Measurements from ENCODE around the gene BOK.
"Not testable (repeated sequence)": the region's sequence is repeated elsewhere in the genome, so short reads cannot be mapped to it uniquely, and the experiment has no call there.

Gene BOK

GRCh38 chr2:241563981-241564595 lies 5.5 kb downstream of the BOK start:
- H3K36me3 ChIP-seq (ENCODE audit: control insufficient read depth in 2 of 2, insufficient read depth in 2 of 2, low read length in 2 of 2) = no peaks in the 10 kb centered on the region
- H3K4me1 ChIP-seq (ENCODE audit: control insufficient read depth in 2 of 2, insufficient read depth in 2 of 2, low read length in 2 of 2) = peaks cover 3 to 10% of the 10 kb centered on the region in 2 donors
- H3K9ac ChIP-seq (ENCODE audit: low read depth in 1 of 2, low read length in 2 of 2) = no peak overlapping the region
- no peaks in the 10 kb centered on the region for H3K27me3 ChIP-seq (ENCODE audit: control insufficient read depth in 2 of 2, insufficient read depth in 2 of 2, low read length in 2 of 2)
- no peak overlapping the region for H3K4me3 ChIP-seq (ENCODE audit: low read length in 2 of 2)
- no peaks in the 10 kb centered on the region for H3K9me3 ChIP-seq (ENCODE audit: control insufficient read depth in 2 of 2, low read length in 2 of 2)
- peak overlapping the region in 1 of 2 donors; percentile 16 for H3K27ac ChIP-seq (ENCODE audit: low read depth in 2 of 2, low read length in 2 of 2)

GRCh38 chr2:241564596-241565410 lies 6.3 kb downstream of the BOK start:
- Histone ChIP-seq H3K36me3 (ENCODE audit: control insufficient read depth in 2 of 2, insufficient read depth in 2 of 2, low read length in 2 of 2) (no peaks in the 10 kb centered on the region), H3K9ac (ENCODE audit: low read depth in 1 of 2, low read length in 2 of 2) (no peak overlapping the region), H3K4me3 (ENCODE audit: low read length in 2 of 2) (no peak overlapping the region), H3K9me3 (ENCODE audit: control insufficient read depth in 2 of 2, low read length in 2 of 2) (no peaks in the 10 kb centered on the region), H3K4me1 (ENCODE audit: control insufficient read depth in 2 of 2, insufficient read depth in 2 of 2, low read length in 2 of 2) (peaks cover under 1 to 5% of the 10 kb centered on the region in 2 donors), H3K27ac (ENCODE audit: low read depth in 2 of 2, low read length in 2 of 2) (no peak overlapping the region), H3K27me3 (ENCODE audit: control insufficient read depth in 2 of 2, insufficient read depth in 2 of 2, low read length in 2 of 2) (no peaks in the 10 kb centered on the region)

- Histone ChIP-seq H3K27ac (ENCODE audit: low read depth in 2 of 2, low read length in 2 of 2) (no peak overlapping the region), H3K4me3 (ENCODE audit: low read length in 2 of 2) (no peak overlapping the region), H3K27me3 (ENCODE audit: control insufficient read depth in 2 of 2, insufficient read depth in 2 of 2, low read length in 2 of 2) (no peaks in the 10 kb centered on the region), H3K9ac (ENCODE audit: low read depth in 1 of 2, low read length in 2 of 2) (no peak overlapping the region), H3K4me1 (ENCODE audit: control insufficient read depth in 2 of 2, insufficient read depth in 2 of 2, low read length in 2 of 2) (peaks cover 0 to 5% of the 10 kb centered on the region in 2 donors), H3K9me3 (ENCODE audit: control insufficient read depth in 2 of 2, low read length in 2 of 2) (no peaks in the 10 kb centered on the region), H3K36me3 (ENCODE audit: control insufficient read depth in 2 of 2, insufficient read depth in 2 of 2, low read length in 2 of 2) (no peaks in the 10 kb centered on the region)
These were observed 6.9 kb downstream of the BOK start for GRCh38 chr2:241565411-241565810.

GRCh38 chr2:241566021-241566420 lies 7.5 kb downstream of the BOK start:
- H3K4me1 ChIP-seq (ENCODE audit: control insufficient read depth in 2 of 2, insufficient read depth in 2 of 2, low read length in 2 of 2); H3K4me3 ChIP-seq (ENCODE audit: low read length in 2 of 2); H3K36me3 ChIP-seq (ENCODE audit: control insufficient read depth in 2 of 2, insufficient read depth in 2 of 2, low read length in 2 of 2); H3K9me3 ChIP-seq (ENCODE audit: control insufficient read depth in 2 of 2, low read length in 2 of 2); H3K27me3 ChIP-seq (ENCODE audit: control insufficient read depth in 2 of 2, insufficient read depth in 2 of 2, low read length in 2 of 2); H3K9ac ChIP-seq (ENCODE audit: low read depth in 1 of 2, low read length in 2 of 2); H3K27ac ChIP-seq (ENCODE audit: low read depth in 2 of 2, low read length in 2 of 2): not testable (repeated sequence)

GRCh38 chr2:241566468-241566867 lies 7.9 kb downstream of the BOK start:
- Histone ChIP-seq H3K9me3 (ENCODE audit: control insufficient read depth in 2 of 2, low read length in 2 of 2) (no peaks in the 10 kb centered on the region), H3K9ac (ENCODE audit: low read depth in 1 of 2, low read length in 2 of 2) (no peak overlapping the region), H3K36me3 (ENCODE audit: control insufficient read depth in 2 of 2, insufficient read depth in 2 of 2, low read length in 2 of 2) (no peaks in the 10 kb centered on the region), H3K4me1 (ENCODE audit: control insufficient read depth in 2 of 2, insufficient read depth in 2 of 2, low read length in 2 of 2) (peaks cover 0 to 5% of the 10 kb centered on the region in 2 donors), H3K4me3 (ENCODE audit: low read length in 2 of 2) (no peak overlapping the region), H3K27ac (ENCODE audit: low read depth in 2 of 2, low read length in 2 of 2) (no peak overlapping the region), H3K27me3 (ENCODE audit: control insufficient read depth in 2 of 2, insufficient read depth in 2 of 2, low read length in 2 of 2) (no peaks in the 10 kb centered on the region)

GRCh38 chr2:241567266-241567665 lies 8.7 kb downstream of the BOK start:
- H3K4me3 ChIP-seq (ENCODE audit: low read length in 2 of 2) = not testable (repeated sequence)

GRCh38 chr2:241567776-241568175 lies 9.2 kb downstream of the BOK start:
- H3K27me3 ChIP-seq (ENCODE audit: control insufficient read depth in 2 of 2, insufficient read depth in 2 of 2, low read length in 2 of 2) = no peaks in the 10 kb centered on the region
- no peak overlapping the region for H3K27ac ChIP-seq (ENCODE audit: low read depth in 2 of 2, low read length in 2 of 2)
- H3K4me1 ChIP-seq (ENCODE audit: control insufficient read depth in 2 of 2, insufficient read depth in 2 of 2, low read length in 2 of 2) = peaks cover 0 to 5% of the 10 kb centered on the region in 2 donors
- H3K9ac ChIP-seq (ENCODE audit: low read depth in 1 of 2, low read length in 2 of 2) = no peak overlapping the region
- H3K36me3 ChIP-seq (ENCODE audit: control insufficient read depth in 2 of 2, insufficient read depth in 2 of 2, low read length in 2 of 2) = no peaks in the 10 kb centered on the region
- H3K4me3 ChIP-seq (ENCODE audit: low read length in 2 of 2) = no peak overlapping the region
- H3K9me3 ChIP-seq (ENCODE audit: control insufficient read depth in 2 of 2, low read length in 2 of 2) = no peaks in the 10 kb centered on the region

More at GRCh38 chr2:241567266-241567665, 8.7 kb downstream of the BOK start:
- not testable (repeated sequence) for H3K27me3 ChIP-seq (ENCODE audit: control insufficient read depth in 2 of 2, insufficient read depth in 2 of 2, low read length in 2 of 2); H3K27ac ChIP-seq (ENCODE audit: low read depth in 2 of 2, low read length in 2 of 2); H3K9me3 ChIP-seq (ENCODE audit: control insufficient read depth in 2 of 2, low read length in 2 of 2); H3K4me1 ChIP-seq (ENCODE audit: control insufficient read depth in 2 of 2, insufficient read depth in 2 of 2, low read length in 2 of 2); H3K36me3 ChIP-seq (ENCODE audit: control insufficient read depth in 2 of 2, insufficient read depth in 2 of 2, low read length in 2 of 2); H3K9ac ChIP-seq (ENCODE audit: low read depth in 1 of 2, low read length in 2 of 2)

- no peak overlapping the region for H3K4me3 ChIP-seq (ENCODE audit: low read length in 2 of 2)
- no peak overlapping the region for H3K9ac ChIP-seq (ENCODE audit: low read depth in 1 of 2, low read length in 2 of 2)
- peaks cover 0 to 5% of the 10 kb centered on the region in 2 donors for H3K36me3 ChIP-seq (ENCODE audit: control insufficient read depth in 2 of 2, insufficient read depth in 2 of 2, low read length in 2 of 2)
- H3K27me3 ChIP-seq (ENCODE audit: control insufficient read depth in 2 of 2, insufficient read depth in 2 of 2, low read length in 2 of 2) = no peaks in the 10 kb centered on the region
- no peak overlapping the region for H3K27ac ChIP-seq (ENCODE audit: low read depth in 2 of 2, low read length in 2 of 2)
- peaks cover 0 to 1% of the 10 kb centered on the region in 2 donors for H3K4me1 ChIP-seq (ENCODE audit: control insufficient read depth in 2 of 2, insufficient read depth in 2 of 2, low read length in 2 of 2)
- no peaks in the 10 kb centered on the region for H3K9me3 ChIP-seq (ENCODE audit: control insufficient read depth in 2 of 2, low read length in 2 of 2)
These were observed 10.2 kb downstream of the BOK start for GRCh38 chr2:241568726-241569125.

- H3K9me3 ChIP-seq (ENCODE audit: control insufficient read depth in 2 of 2, low read length in 2 of 2) = no peaks in the 10 kb centered on the region
- no peak overlapping the region for H3K9ac ChIP-seq (ENCODE audit: low read depth in 1 of 2, low read length in 2 of 2)
- H3K4me3 ChIP-seq (ENCODE audit: low read length in 2 of 2) = no peak overlapping the region
- peaks cover 0 to 6% of the 10 kb centered on the region in 2 donors for H3K36me3 ChIP-seq (ENCODE audit: control insufficient read depth in 2 of 2, insufficient read depth in 2 of 2, low read length in 2 of 2)
- H3K27me3 ChIP-seq (ENCODE audit: control insufficient read depth in 2 of 2, insufficient read depth in 2 of 2, low read length in 2 of 2) = no peaks in the 10 kb centered on the region
- no peak overlapping the region for H3K27ac ChIP-seq (ENCODE audit: low read depth in 2 of 2, low read length in 2 of 2)
- no peaks in the 10 kb centered on the region for H3K4me1 ChIP-seq (ENCODE audit: control insufficient read depth in 2 of 2, insufficient read depth in 2 of 2, low read length in 2 of 2)
These were observed 11.3 kb downstream of the BOK start for GRCh38 chr2:241569831-241570281.

- Histone ChIP-seq H3K9ac (ENCODE audit: low read depth in 1 of 2, low read length in 2 of 2) (no peak overlapping the region), H3K9me3 (ENCODE audit: control insufficient read depth in 2 of 2, low read length in 2 of 2) (no peaks in the 10 kb centered on the region), H3K4me3 (ENCODE audit: low read length in 2 of 2) (no peak overlapping the region), H3K36me3 (ENCODE audit: control insufficient read depth in 2 of 2, insufficient read depth in 2 of 2, low read length in 2 of 2) (peaks cover 0 to 6% of the 10 kb centered on the region in 2 donors), H3K27me3 (ENCODE audit: control insufficient read depth in 2 of 2, insufficient read depth in 2 of 2, low read length in 2 of 2) (no peaks in the 10 kb centered on the region), H3K4me1 (ENCODE audit: control insufficient read depth in 2 of 2, insufficient read depth in 2 of 2, low read length in 2 of 2) (no peaks in the 10 kb centered on the region), H3K27ac (ENCODE audit: low read depth in 2 of 2, low read length in 2 of 2) (no peak overlapping the region)
These were observed 12.5 kb downstream of the BOK start for GRCh38 chr2:241570961-241571581.
